ENCODE measurements around the gene IRF5.
"Not testable (repeated sequence)": the region's sequence is repeated elsewhere in the genome, so short reads cannot be mapped to it uniquely, and the experiment has no call there.

The IRF5 gene

DNA sequence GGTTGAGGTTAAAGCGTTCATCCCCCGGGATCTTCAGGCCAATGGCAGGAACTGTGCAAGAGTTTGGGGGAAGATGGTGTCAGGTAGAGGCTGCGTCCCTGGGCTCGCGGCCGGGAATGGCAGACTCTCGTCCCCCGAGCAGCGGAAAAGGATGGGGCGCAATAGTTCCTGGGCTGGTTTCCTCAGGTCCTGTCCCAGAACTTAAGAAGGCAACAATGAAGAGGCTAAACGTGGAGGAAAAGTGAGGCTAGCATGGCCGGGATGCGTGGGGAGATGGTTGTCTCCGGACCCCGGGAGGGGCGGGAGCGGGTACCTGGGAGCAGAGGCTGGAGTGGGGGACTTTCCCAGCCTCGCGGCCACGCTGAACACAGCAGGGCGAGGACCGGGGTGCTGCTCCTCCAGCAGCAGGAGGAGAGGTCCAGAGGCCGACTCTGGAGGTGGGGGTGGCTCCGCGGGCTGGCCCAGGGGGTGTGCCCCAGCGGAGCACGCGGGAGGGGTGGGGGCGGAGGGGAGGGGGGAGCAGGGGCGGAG, 882 bp downstream of the IRF5 start:
- DNase-seq (ENCODE audit: low read depth in 2 of 2): no peak

DNA sequence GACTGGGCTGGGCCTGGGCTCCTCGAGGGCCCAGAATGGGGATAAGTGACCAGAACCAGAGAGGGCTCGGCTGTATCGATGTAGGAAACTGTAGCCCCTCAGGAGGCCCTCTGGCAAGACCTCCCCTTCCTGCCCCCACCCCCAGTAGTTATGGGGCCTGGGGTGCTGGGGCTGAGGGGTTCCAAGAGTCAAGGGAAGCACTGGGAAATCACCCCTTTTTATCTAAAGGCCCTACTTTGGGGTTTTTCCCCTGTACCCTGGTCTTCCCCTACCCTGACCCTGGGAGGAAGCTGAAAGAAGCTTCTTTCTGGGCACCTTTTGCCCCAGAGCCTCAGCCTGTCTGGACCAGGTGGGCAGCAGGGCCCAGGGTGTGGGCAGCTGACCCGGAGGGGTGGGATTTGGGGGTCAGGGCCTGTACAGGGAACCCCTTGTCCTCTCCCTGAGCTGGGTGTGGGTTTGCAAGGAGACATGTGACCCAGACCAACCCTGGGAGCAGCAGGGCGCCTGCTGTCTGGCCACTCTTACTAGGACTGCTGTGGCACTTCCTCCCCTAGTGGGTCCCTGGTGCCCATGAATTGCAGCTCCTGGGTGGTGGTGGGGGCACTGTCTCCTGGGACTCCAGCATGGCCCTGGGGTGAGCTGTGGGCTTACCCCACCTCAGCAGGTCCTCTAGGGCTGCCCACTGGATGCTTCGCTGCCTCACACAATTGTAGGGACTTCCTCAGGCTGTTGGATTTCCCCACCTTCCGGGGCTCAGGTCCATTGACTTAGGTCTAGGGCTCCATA, 1.5 kb downstream of the IRF5 start:
- no peak for DNase-seq (ENCODE audit: low read depth in 2 of 2)

DNA sequence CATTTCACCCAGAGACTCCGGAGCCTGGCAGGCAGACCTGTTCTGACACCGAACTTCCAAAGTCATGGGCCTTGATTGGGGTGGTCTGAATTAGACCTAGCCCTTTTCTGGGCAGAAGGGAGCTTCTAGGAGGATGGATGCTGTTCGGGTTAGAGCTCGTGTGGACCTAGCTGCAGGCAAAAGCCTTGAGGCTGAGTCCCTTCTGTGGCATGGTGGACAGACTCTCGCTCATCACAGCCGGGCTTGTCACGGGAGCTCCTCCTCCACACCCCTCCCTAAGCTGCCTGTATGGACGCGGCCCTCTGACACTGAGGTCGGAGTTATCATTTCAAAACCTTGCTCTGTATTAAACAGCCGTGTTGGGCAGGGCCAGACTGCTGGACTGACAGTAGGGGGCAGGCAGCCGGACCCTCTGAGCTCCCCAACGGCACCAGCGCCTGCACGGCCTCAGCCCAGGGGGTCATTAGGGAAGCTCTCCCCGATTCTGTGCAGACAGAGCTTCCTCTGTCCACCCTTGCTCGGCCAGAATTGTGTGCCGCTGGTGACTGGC, 2.2 kb downstream of the IRF5 start:
- DNase-seq (ENCODE audit: low read depth in 2 of 2): no peak

DNA sequence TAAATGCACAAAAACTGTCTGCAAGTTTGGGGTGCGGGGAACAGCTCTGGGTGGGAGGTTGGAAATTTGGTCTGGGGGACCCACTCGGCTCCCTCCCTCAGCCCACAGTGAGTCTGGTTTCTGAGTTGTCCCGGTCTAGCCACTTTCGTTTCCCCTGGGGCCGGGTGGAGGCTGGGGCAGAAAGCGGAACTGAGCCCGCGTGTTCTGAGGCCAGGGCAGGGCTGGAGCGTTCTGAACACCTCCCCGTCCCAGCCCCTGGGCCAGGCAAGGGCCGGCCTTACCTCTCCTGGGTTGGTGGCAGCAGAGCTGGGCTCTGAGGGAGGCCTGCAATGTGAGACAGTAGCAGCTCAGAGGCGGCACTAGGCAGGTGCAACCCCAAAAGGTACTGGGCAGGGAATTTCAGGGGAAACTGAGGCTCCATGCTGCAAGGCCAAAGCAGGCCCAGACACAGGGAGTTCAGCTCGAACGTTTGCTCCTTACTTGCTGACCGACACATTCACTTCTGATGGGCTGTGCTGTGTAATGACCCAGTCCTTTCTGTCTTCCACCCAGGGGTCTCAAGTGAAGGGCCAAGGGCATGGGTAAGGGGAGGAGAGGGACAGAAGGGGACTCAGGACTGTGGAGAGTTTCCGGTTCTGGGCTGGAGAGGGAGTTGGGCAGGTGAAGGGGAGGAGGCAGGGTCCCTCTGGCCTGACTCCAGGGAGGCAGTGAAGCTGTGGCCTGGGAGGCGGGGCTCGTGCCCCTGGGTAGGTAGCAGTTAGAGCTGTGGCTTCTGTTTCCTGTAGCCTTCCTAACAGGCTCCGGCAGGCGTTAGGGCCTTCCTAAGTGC, 3.0 kb downstream of the IRF5 start:
- no peak for DNase-seq (ENCODE audit: low read depth in 2 of 2)

DNA sequence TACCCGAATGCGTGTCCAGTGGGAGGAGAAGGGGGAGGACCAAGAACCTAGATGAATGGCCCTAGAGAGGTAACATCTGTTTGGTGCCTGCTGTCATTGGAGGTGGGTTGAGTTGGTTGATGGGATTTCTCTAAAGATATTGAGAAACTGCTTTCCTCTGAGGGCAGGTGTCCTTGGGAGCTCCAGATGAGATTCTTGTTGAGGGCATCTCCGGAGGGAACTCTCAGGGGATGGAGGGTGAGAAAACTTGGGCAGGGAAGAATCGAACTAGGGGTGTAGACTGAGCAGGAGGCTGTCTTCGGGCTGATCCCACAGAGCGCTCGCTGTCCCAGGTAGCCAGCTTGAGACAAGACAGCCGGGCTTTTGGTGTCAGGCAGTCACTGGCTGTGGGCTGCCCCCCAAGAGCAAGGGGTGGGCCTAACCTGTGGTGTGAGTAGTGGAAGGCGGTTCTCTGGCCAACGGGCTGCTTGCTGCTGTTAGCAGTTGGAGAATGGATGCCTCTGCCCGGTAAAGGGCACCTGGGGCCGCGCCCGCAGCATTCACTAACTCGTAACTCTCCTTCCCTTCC, 3.7 kb downstream of the IRF5 start:
- no peak for DNase-seq (ENCODE audit: low read depth in 2 of 2)

DNA sequence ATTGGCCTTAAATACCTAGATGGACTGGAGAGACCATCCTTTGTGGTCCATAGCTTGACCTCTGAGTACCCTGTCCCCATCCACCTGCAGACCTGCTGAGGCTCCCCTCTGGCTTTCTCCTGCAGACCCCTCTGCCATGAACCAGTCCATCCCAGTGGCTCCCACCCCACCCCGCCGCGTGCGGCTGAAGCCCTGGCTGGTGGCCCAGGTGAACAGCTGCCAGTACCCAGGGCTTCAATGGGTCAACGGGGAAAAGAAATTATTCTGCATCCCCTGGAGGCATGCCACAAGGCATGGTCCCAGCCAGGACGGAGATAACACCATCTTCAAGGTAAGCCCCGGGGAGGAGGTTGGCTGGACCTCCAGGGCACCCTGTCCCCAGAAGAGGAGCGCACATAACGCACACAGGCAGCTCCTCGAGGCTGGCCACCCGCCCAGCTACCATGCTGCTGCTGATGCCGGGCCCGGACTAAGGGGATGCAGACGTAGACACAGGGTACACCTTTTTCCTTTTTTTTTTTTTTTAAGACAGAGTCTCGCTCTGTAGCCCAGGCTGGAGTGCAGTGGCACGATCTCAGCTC, 4.3 kb downstream of the IRF5 start:
- no peak for DNase-seq (ENCODE audit: low read depth in 2 of 2)

DNA sequence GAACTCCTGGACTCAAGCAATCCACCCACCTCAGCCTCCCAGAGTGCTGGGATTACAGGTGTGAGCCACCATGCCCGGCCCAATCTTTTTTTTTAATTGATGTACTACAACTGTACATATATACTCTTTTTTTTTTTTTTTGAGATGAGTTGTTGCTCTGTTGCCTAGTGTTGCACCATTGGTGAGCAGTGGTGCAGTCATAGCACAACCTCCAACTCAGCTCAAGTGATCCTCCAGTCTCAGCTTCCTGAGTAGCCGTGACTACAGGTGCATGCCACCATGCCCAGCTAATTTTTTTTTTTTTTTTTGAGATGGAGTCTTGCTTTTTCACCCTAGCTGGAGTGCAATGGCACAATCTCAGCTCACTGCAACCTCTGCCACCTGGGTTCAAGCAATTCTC, 5.5 kb downstream of the IRF5 start:
- DNase-seq (ENCODE audit: low read depth in 2 of 2): not testable (repeated sequence)

DNA sequence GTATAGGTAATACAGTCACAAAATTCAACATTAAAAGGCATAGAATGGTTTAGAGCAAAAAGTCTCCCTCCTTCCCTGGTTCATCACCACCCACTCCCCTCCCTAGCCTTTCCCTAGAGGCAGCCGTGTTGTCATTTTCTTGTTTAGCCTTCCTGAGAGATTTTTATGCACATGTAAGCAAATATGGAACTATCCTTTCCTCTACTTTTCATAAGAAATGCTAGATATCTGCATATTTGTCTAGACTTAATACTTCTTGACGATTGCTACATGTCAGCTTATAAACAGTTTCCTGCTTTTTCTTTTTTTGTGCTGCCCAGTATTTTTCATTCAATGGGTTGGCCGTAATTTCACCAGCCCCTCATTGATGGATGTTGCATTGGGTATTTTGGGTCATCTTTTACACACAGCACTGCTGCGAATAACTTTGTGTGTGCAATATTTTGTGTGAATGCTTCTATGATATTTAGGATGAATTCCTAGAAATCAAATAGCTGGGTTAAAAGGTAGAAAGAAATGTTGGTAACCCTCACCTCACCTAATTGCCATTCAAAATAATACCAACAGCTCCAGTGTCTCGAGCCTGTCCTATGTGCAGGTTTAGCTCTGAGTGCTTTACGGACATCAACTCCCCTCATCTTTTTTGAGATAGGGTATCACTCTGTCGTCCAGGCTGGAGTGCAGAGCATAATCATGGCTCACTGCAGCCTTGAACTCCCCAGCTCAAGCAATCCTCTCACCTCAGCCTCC, 6.9 kb downstream of the IRF5 start:
- DNase-seq (ENCODE audit: low read depth in 2 of 2): no peak

DNA sequence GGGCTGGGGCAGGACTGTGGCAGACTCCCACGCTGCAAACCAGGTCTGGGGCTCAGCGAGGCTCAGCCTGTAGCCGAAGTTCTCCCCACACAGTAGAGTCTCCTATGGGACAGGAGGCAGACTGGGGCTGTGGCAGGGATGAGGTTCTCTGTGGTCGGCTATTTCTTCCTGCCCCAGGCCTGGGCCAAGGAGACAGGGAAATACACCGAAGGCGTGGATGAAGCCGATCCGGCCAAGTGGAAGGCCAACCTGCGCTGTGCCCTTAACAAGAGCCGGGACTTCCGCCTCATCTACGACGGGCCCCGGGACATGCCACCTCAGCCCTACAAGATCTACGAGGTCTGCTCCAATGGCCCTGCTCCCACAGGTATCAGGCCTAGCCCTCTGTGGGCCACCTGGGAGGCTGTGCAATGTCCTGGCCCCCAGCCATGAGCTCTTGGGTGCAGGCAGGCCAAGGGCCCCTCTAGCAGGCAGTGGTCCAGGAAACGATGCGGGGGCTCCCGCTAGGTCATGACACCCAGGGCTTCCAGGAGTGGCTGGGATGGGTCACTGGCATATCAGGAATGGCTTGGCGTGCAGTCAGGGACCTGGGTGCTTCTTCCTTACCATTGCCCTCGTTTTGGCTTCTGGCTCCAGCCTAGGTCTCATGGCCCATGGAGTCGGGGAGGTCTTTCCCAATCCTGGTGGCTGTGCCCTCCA, 8.1 kb downstream of the IRF5 start:
- DNase-seq (ENCODE audit: low read depth in 2 of 2): no peak

DNA sequence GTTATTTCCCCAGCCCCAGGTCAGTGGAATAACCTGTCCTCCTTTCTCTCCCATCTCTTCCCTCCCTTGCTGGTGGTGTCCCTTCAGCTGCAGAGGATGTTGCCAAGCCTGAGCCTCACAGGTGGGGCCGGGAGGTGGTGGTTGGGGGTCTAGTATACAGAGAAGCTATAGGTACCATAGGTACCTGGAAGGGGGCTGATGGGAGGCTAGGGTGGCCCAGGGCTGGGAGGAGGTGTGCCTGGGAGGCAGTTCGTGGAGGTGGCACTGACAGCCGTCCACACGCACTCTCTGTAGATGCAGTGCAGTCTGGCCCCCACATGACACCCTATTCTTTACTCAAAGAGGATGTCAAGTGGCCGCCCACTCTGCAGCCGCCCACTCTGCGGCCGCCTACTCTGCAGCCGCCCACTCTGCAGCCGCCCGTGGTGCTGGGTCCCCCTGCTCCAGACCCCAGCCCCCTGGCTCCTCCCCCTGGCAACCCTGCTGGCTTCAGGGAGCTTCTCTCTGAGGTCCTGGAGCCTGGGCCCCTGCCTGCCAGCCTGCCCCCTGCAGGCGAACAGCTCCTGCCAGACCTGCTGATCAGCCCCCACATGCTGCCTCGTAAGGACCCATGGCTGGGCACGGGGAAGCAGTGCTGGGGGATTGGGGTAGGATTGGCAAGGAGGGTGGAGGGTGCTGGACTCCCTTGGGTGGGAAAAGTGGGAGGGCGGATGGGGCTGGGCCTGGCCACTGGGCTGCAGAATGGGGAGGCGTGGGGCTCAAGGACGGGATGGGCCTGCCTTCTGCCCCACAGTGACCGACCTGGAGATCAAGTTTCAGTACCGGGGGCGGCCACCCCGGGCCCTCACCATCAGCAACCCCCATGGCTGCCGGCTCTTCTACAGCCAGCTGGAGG, 9.5 kb downstream of the IRF5 start:
- no peak for DNase-seq (ENCODE audit: low read depth in 2 of 2)

DNA sequence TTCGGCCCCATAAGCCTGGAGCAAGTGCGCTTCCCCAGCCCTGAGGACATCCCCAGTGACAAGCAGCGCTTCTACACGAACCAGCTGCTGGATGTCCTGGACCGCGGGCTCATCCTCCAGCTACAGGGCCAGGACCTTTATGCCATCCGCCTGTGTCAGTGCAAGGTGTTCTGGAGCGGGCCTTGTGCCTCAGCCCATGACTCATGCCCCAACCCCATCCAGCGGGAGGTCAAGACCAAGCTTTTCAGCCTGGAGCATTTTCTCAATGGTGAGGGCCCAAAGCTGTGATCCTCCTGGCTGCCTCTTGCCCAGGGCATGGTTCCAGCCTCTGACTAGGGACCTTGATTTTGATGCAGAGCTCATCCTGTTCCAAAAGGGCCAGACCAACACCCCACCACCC, 10.1 kb downstream of the IRF5 start:
- no peak for DNase-seq (ENCODE audit: low read depth in 2 of 2)

DNA sequence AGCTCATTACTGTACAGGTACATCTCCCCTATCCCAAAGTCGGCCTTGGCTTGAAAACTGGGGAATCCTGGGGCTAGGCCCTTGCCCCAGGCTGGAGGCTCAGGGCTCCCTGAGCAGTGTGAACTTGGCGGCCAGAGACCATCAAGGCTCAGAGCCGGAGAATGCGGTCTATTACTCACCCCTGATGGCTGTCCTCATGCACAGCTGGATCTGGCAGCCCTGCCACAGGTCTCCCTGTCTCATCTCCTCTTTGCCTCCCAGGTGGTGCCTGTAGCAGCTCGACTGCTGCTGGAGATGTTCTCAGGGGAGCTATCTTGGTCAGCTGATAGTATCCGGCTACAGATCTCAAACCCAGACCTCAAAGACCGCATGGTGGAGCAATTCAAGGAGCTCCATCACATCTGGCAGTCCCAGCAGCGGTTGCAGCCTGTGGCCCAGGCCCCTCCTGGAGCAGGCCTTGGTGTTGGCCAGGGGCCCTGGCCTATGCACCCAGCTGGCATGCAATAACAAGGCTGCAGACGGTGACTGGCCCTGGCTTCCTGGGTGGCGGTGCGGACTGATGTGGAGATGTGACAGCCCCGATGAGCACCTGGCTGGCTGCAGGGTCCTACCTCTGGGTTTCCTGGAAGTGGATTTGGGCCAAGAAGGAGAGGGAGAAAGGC, 10.7 kb downstream of the IRF5 start:
- no peak for DNase-seq (ENCODE audit: low read depth in 2 of 2)

DNA sequence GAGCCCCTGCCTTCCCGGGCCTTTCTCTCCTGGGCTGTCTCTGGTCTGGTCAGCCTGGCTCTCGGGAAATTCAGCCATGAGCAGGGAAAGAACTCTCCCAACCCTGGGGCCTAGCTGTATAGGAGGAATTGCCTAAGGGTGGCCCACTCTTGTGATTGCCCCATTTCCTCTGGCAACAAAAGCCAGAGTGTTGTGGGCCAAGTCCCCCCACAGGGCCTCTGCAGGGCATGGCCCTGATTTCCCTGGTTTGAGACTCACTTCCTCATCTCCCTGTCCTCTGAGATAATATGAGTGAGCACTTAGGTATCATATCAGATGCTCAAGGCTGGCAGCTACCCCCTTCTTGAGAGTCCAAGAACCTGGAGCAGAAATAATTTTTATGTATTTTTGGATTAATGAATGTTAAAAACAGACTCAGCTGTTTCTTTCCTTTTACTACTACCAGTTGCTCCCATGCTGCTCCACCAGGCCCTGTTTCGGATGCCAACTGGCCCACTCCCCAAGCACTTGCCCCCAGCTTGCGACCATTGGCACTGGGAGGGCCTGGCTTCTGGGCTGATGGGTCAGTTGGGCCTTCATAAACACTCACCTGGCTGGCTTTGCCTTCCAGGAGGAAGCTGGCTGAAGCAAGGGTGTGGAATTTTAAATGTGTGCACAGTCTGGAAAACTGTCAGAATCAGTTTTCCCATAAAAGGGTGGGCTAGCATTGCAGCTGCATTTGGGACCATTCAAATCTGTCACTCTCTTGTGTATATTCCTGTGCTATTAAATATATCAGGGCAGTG, 11.4 kb downstream of the IRF5 start:
- DNase-seq (ENCODE audit: low read depth in 2 of 2): no peak

DNA sequence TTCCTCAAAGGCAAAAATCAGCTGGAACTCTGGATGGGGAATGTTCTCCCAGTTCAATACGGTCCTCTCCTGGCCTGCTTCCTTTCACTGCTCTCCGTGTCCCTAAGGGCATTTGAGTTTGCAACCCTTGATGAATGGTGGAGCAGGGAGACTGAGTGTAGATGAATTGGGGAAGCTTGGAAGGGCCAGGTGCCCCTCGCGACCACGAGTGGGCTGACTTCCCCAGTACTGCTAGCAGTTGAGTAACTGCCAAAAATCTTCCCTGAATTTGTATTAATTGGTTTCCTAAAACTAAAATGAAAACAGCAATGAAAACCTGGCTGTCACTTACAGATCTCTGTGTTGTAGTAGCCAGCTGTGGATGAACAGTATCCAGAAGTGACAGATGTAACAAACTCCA, 13.6 kb downstream of the IRF5 start:
- DNase-seq (ENCODE audit: low read depth in 2 of 2): no peak

DNA sequence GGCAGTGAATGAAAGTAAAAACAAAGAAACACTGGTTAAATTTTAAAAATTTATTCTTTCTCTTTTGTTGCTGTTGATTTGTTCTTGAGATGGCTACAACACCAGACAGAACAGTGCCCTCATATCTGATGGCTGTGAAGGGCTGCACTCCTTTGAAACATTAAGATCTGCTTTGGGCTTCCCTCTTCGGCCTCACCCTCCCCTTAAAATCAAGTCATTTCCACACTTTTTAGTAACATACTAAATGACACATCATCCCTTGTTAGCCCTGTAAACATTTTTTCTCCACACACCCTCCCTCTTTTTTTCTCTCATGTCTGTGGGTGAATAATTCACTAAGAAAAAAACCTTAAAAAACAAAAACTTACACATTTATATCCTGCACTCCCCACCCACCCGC, 16.4 kb downstream of the IRF5 start:
- DNase-seq (ENCODE audit: low read depth in 2 of 2): no peak

DNA sequence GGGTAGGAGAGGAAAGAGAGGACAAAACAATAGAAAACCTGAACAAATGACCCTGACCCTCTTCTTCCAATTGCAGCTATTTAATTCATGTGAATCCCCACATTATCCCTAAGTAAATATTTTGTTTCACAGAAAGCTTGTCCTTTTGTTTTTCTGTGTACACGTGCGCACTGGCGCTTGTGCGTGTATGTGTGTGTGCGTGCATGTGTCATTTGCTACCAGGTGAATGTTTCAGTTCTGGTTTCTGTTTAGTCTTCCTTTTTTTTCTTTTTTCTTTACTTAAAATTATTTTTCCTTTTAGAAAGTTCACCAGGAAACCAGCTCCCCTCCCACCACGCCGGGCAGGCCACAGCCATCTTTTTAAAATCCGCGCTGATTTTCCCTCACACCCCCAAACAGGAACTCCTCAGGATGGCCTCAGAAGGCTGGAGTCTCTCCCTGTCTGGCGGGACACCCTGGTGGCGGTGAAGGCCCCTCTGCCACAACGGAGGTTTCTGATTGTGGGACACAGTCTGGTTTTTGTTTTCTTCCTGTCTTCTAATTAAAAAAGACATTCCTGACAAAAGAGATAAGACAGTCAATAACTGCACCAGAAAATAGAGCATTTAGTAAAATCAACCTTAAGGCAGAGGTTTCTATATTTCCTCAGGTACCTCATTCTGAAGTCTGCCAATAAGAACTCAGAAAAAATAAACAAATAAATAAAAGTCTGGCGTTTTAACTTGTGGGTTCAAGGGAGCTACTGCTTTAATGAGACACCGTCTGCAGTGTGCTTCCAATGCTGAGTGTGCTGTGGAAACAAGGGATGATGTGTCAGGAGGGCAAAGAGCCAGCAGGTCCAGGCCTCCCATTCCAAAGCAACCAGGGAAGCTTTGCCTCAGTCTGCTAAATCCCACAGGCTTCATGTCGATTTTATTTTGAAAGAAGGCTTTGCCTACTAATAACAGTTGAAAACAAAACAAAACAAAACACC, 17.4 kb downstream of the IRF5 start:
- DNase-seq (ENCODE audit: low read depth in 2 of 2): no peak

DNA sequence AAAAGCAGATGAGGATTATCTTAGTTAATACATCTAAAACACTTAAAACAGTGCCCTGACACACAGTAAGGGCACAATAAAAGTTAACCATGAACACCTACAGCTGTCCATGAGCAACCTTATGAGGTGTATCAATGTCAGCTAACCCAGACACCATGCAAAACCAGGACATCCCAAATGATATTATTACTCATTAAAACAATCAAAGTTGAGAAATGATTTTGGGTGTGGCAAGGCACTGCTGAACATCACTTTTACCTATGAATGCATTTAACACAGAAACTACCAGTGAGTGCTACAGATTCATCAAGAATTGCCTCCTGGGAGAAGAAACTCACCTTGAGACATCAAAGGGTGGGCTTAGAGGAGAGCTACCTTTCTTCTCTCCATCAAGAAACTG, 18.3 kb downstream of the IRF5 start:
- no peak for DNase-seq (ENCODE audit: low read depth in 2 of 2)

All from activated CD8-positive, alpha-beta memory T cell treated with anti-CD3 and anti-CD28 coated beads for 4 hours (primary cell).